ENCODE results near the gene RTP5.
"Not testable (repeated sequence)": the region's sequence is repeated elsewhere in the genome, so short reads cannot be mapped to it uniquely, and the experiment has no call there.

RTP5 gene

GRCh38 chr2:241869087-241869961 is at the start of gene RTP5:
Gene RTP5 (plus strand): TSS chr2:241869729. CDS start chr2:241869757, 28 bp downstream.
- DNase-seq: no peak

GRCh38 chr2:241819947-241820624 is 49.4 kb upstream of the RTP5 start:
- DNase-seq: not testable (repeated sequence)

DNA sequence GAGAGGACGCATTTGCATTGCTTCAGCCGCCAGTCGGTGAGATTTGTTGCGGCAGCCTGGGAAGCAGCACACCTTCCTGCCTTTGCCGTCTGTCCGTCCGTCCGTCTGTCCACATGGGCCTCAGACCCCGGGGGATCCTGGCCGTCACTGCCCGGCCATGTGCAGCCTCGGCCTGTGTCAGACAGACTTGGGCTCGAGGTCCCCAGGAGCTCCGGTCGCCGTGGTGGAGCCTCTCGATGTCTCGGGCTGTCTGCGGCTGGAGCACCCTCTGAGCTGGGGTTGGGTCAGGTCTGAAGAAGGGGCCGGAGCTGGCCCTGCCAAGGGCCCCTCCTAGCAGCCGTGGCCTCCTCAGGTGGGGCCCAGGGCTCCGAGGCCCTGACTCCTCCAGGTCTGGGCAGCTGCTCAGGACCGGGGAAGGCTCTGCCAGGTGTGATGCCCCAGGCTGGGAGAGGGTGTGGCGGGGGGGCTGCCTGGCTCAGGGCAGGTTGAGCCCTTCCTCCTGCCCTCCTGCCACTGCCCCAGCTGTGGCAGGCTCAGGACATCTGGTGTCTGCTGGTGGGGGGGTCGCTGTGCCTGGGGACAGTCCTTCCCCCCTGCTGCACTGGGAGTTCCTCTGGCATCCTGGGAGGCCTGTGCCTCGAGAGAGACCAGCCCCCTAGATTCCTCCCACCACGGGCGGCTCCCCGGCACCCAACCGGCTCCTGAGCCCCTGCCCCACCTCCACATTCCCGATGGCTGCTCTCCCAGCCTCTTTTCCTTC is 48.7 kb upstream of the RTP5 start:
- DNase-seq: no peak

GRCh38 chr2:241821460-241822263 is 47.9 kb upstream of the RTP5 start:
- DNase-seq: no peak

- DNase-seq: no peak
Measured at GRCh38 chr2:241822264-241822623, 47.3 kb upstream of the RTP5 start.

- not testable (repeated sequence) for DNase-seq
Measured at GRCh38 chr2:241823531-241824437, 45.7 kb upstream of the RTP5 start.

DNA sequence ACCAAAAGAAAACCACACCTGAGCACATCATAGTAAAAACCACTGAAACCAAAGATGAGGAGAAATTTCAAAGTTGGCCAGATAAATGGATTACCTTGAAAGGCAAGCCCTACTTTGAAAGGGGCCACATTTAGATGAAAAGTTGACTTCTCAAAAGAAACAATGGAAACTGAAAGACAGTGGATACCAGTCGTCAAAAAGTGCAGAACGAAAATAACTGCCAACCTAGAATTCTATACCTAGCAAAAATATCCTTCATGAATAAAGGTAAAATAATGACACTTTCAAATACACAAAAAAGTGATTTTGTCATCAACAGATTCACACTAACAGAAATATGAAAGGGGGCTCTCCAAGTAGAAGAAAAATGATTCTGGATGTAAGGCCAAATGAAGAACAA is 42.1 kb upstream of the RTP5 start:
- DNase-seq: no peak

DNA sequence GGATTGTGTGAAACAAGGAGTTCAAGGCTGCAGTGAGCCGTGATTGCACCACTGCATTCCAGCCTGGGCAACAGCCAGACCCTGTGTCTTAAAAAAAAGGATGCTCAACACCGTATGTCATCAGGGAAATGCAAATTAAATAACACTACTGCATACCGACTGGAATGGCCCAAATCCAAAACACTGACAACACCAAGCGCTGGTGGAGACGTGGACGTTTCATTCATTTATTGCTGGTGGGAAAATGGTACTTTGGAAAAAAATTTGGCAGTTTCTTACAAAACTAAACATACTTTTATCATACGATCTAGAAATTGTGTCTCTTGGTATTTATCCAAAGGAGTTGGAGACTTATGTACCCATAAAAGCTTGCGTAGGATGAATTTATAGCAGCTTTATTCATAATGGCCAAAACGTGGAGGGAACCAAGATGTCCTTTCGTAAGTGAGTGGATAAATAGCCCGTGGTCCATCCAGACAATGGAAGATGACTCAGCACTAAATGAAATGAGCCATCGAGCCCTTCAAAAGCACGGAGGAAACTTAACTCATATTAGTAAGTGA is 36.3 kb upstream of the RTP5 start:
- no peak for DNase-seq

GRCh38 chr2:241833756-241834526 is 35.6 kb upstream of the RTP5 start:
- DNase-seq: not testable (repeated sequence)

DNA sequence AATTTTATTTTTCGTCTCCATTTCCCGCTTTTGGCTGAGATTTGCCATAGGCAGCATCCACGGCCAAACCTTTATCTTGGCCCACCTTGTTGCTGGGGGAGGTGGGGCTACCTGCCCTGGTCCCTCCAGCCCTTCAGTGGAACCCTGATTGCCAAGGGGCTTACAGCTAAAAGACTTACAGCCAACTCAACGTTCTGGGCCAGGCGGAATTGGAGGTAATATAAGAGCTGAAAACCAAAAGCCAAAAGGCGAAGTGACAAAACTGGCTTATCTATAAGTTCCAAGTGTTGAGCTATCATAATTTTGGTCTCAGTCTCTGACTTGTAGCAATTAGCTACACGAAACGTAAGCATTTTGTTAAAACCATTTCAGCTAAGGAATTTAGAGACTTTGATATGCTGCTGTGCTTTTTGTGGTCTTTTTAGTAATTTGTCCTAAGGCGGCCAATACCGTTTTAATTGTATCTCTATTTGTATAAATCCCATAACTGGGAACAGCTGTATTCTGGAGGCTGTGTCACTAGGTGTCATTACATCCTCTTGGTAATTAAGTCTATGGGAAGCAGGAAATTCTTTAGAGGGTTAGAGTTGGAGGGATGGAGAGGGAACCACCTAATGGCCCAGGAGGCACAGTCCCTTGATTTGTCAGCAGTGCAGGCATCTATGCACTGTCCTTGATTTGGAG is 34.9 kb upstream of the RTP5 start:
- DNase-seq: no peak

DNA sequence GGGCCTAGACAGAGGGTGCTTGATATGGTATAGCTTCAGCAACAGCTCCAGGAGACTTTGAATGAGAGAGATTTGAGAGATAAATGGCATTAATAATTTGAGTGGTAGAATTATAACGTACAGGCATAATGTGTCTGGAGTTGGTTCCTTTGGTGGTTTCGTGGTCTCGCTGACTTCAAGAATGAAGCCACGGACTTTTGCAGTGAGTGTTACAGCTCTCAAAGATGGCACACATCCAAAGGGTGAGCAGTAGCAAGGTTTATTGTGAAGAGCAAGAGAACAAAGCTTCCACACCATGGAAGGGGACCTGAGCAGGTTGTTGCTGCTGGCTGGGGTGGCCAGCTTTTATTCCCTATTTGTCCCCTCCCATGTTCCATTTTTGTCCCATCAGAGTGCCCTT is 33.9 kb upstream of the RTP5 start:
- DNase-seq: no peak

DNA sequence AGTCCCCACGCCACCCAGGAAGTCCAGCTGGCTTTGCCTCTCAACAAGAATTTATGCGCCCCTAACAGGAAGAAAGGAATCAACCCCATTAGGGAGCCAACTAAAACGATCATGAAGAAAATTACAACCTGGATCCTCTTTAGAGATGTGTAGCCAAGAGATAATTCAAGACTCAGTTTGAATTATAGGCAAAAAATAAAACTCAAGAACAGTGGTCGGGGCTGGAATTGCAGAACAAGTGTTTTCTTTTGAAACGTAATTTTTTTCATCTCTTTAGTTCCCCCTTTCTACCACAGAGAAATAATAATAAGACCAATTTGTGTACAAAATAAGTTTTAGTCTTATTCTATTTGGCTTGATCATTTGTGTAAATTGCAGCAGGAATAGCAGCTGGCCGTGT is 33.2 kb upstream of the RTP5 start:
- DNase-seq: no peak

DNA sequence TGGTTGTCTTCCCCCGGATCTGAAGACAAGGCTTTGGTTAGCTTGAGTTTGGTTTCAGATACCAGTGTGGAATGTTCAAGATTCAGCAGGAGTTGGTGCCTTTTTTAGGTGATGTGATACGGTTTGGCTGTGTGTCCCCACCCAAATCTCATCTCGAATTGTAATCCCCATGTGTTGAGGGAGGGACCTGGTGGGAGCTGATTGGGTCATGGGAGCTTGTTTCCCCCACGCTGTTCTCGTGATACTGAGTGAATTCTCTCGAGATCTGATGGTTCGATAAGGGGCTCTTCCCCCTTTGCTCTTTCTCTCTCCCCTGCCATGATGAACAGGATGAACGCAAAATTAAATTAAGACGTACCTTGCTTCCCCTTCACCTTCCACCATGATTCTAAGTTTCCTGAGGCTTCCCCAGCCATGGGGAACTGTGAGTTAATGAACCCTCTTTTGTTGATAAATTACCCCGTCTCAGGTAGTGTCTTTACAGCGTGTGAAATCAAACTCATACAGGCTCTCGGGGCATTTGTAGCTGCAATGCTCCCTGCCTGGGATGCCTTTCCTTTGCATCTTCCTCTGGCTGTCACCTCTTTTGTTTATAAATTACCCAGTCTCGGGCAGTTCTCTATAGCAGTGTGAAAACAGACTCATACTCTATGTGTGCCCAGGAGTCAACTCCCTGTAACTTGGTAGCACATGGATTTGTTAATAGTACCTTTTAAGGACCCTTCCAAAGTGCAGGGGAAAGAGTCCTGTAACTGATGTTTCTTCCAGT is 32.1 kb upstream of the RTP5 start:
- no peak for DNase-seq

GRCh38 chr2:241841181-241842066 is 28.1 kb upstream of the RTP5 start:
- DNase-seq: no peak

GRCh38 chr2:241842067-241842415 is 27.5 kb upstream of the RTP5 start:
- DNase-seq: no peak

DNA sequence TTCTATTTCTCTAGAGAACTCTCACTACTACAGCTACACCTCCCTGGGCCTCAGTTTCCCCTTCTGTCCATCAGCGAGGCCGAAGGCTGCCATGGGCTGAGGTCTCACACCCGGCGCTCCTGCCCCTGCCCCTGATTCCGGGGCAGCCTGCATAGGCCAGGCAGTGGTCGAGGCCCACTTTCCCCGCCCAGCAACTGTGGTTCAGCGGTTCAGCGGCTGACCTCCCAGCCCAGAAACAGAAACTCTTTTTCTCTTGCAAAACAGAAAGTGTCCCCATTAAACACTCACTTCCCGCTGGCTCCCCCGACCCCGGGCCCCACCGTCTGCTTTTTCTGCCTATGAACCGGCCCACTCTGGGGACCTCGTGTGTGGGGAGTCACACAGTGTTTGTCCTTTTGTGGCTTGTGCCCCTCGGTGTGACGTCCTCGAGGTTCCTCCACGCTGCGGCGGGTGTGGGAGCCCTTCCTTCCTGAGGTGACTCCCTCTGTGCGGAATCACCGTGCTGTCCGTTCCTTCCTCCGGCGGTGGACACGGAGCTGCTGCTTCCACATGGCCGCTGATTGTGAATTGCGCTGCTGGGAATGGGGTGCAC is 26.8 kb upstream of the RTP5 start:
- DNase-seq: peak; percentile 19 to 21

DNA sequence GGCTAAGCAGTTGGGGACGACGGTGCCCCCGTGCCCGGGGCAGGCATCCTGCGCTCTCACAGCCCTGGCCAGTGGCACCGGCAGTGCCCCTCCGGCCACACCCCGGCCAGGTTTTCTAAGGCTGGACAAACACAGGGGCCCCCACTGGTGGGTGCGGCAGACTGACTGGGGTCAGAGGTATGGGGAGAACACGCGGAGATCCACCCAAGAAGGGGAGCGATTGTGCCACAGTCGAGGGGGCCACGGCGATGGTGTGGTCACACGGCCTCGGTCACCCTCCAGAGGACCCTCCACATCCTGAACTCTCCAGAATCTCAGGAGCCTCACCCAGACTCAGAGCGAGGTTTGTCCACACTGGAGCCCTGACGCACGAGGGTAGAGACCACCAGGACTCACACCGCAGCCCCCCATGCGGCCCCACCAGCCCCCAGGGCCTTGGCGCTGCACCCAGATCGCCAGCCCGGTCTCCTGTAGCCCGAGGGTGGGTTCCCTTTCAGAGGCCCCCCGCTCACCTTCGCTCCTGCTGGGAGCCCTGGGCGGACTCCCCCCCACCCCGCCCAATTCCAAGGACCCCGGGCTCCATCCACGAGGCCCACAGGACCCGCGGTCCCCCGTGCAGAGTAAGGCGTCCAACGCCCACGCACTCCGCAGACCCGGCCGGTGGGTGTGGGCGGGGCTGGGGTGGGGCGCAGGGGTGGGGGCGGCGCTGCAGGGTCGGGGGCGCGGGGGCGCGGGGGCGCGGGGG is 26.0 kb upstream of the RTP5 start:
- no peak for DNase-seq
